Liver (tissue), 9 donors: ENCODE data around the gene MMD2. TPM values are rescaled to one million over a fixed set of nuclear protein-coding genes. Genes with fewer than 3 reads are reported as not detected.

Experiments
- DNase-seq: peaks from one replicate; pipeline ENCODE4 v3.0.0-alpha.2; 2017; ENCODE audit warnings: low spot score
- H3K27ac ChIP-seq, 2 donors: one replicate each; pipeline ENCODE4 v1.7.0; 2013; ENCODE audit warnings: inconsistent platforms in 2 of 2, low read length in 2 of 2, control low read depth in 1 of 2, low read depth in 1 of 2, mild to moderate bottlenecking in 1 of 2
- H3K27me3 ChIP-seq, 4 donors: one replicate each; pipeline versions ENCODE4 v1.6.1 to v1.7.0; 2013; ENCODE audit warnings: low read length in 3 of 4, inconsistent platforms in 1 of 4, mild to moderate bottlenecking in 1 of 4, moderate library complexity in 1 of 4; ENCODE audit not compliant: control insufficient read depth in 4 of 4, insufficient read depth in 4 of 4
- H3K36me3 ChIP-seq, 4 donors: one replicate each; pipeline versions ENCODE4 v1.6.1 to v1.7.0; 2013; ENCODE audit warnings: low read length in 3 of 4, mild to moderate bottlenecking in 3 of 4, low read depth in 1 of 4, moderate library complexity in 1 of 4; ENCODE audit not compliant: control insufficient read depth in 4 of 4, insufficient read depth in 3 of 4
- H3K4me1 ChIP-seq, 4 donors: one replicate each; pipeline versions ENCODE4 v1.6.1 to v1.7.0; 2013; ENCODE audit warnings: low read length in 3 of 4, mild to moderate bottlenecking in 3 of 4, moderate library complexity in 1 of 4; ENCODE audit not compliant: control insufficient read depth in 4 of 4, insufficient read depth in 4 of 4
- H3K4me3 ChIP-seq, 3 donors: one replicate each; pipeline versions ENCODE4 v1.6.1 to v1.7.0; 2013; ENCODE audit warnings: low read length in 3 of 3, control low read depth in 1 of 3, low read depth in 1 of 3, mild to moderate bottlenecking in 1 of 3
- H3K9ac ChIP-seq, 2 donors: one replicate each; pipeline ENCODE4 v1.7.0; 2013; ENCODE audit warnings: low read length in 2 of 2, mild to moderate bottlenecking in 2 of 2, moderate library complexity in 2 of 2, control low read depth in 1 of 2, low read depth in 1 of 2
- H3K9me3 ChIP-seq, 4 donors: one replicate each; pipeline versions ENCODE4 v1.6.1 to v1.7.0; 2013; ENCODE audit warnings: low read length in 3 of 4; ENCODE audit not compliant: control insufficient read depth in 4 of 4
- EGR1 ChIP-seq, 2 donors: IDR thresholded peaks; 2 replicates each; pipeline ENCODE4 v1.6.1; 2016 to 2018; ENCODE audit warnings: antibody characterized with exemption in 2 of 2, low read depth in 2 of 2
- FOXA1 ChIP-seq: IDR thresholded peaks from 2 replicates; pipeline ENCODE4 v1.6.1; 2016; ENCODE audit warnings: antibody characterized with exemption
- FOXA2 ChIP-seq: IDR thresholded peaks from 2 replicates; pipeline ENCODE4 v1.6.1; 2016; ENCODE audit warnings: antibody characterized with exemption
- GABPA ChIP-seq, 2 donors: IDR thresholded peaks in 1 of 2; conservative IDR thresholded peaks in 1 of 2; 2 replicates each; pipeline ENCODE4 v1.6.1; 2016; ENCODE audit warnings: antibody characterized with exemption in 2 of 2, mild to moderate bottlenecking in 1 of 2, moderate library complexity in 1 of 2
- HNF4A ChIP-seq, 2 donors: conservative IDR thresholded peaks; 2 replicates each; pipeline ENCODE4 v1.6.1; 2016; ENCODE audit warnings: antibody characterized with exemption in 2 of 2, mild to moderate bottlenecking in 2 of 2
- HNF4G ChIP-seq: IDR thresholded peaks from 2 replicates; pipeline ENCODE4 v1.6.1; 2016; ENCODE audit warnings: antibody characterized with exemption
- JUND ChIP-seq, 2 donors: IDR thresholded peaks; 2 replicates each; pipeline ENCODE4 v1.6.1; 2016; ENCODE audit warnings: antibody characterized with exemption in 2 of 2
- NR2F2 ChIP-seq: IDR thresholded peaks from 2 replicates; pipeline ENCODE4 v1.6.1; 2016; ENCODE audit warnings: antibody characterized with exemption
- RXRA ChIP-seq, 2 donors: IDR thresholded peaks; 2 replicates each; pipeline ENCODE4 v1.6.1; 2017 to 2018; ENCODE audit warnings: antibody characterized with exemption in 2 of 2, mild to moderate bottlenecking in 1 of 2
- SP1 ChIP-seq: IDR thresholded peaks from 2 replicates; pipeline ENCODE4 v1.6.1; 2018; ENCODE audit warnings: antibody characterized with exemption, mild to moderate bottlenecking
- TAF1 ChIP-seq: conservative IDR thresholded peaks from 2 replicates; pipeline ENCODE4 v1.6.1; 2016; ENCODE audit warnings: antibody characterized with exemption, mild to moderate bottlenecking
- YY1 ChIP-seq: IDR thresholded peaks from 2 replicates; pipeline ENCODE4 v1.6.1; 2016; ENCODE audit warnings: antibody characterized with exemption, mild to moderate bottlenecking
- WGBS: extraction: QIAGEN DNeasy Blood & Tissue Kit; methylation state at CpG from one replicate; pipeline ENCODE4 v1.1.7; 2013; 5-methylcytosine and 5-hydroxymethylcytosine counted together
- polyA plus RNA-seq, 2 donors: library from polyadenylated mRNA; stranded (reverse) in 1 of 2; unstranded in 1 of 2; fragments of 200-250 nt in 1 of 2; fragments of >200 nt in 1 of 2; fragmentation: Nextera tagmentation in 1 of 2; extraction: Ambion mirVana in 1 of 2; gene quantifications; one replicate each; pipeline versions ENCODE4 v1.2.1 to v1.2.3, GENCODE V29; 2013 to 2015
- total RNA-seq, 2 donors: library from RNA; depleted of rRNA; stranded (reverse); fragments of >200 nt; gene quantifications; one replicate each; pipeline ENCODE4 v1.2.3, GENCODE V29; 2014
- TF ChIP-seq, protein P1 (sequence below): IDR thresholded peaks from 2 replicates; pipeline ENCODE4 v1.6.1; 2016; ENCODE audit warnings: antibody characterized with exemption
- TF ChIP-seq, protein P2 (sequence below): IDR thresholded peaks from 2 replicates; pipeline ENCODE4 v1.6.1; 2016; ENCODE audit warnings: antibody characterized with exemption
- TF ChIP-seq, protein P3 (sequence below): IDR thresholded peaks from 2 replicates; pipeline ENCODE4 v1.6.1; 2016; ENCODE audit warnings: antibody characterized with exemption, mild to moderate bottlenecking
- TF ChIP-seq, protein P4 (sequence below): fragments of 150-350 bp; IDR thresholded peaks from 2 replicates; pipeline ENCODE4 v1.5.1; 2017; ENCODE audit warnings: improper control_type of control experiment, low read depth, low read length; ENCODE audit not compliant: missing input control
- TF ChIP-seq, protein P5 (sequence below): IDR thresholded peaks from 2 replicates; pipeline ENCODE4 v1.6.1; 2016; ENCODE audit warnings: antibody characterized with exemption
- donor health status: healthy.
- donor health status: healthy.
- donor health status: healthy.
- donor health status: healthy.
- donor health status: healthy.

MMD2 gene
- total and polyA plus RNA-seq, 4 donors = not detected

DNA sequence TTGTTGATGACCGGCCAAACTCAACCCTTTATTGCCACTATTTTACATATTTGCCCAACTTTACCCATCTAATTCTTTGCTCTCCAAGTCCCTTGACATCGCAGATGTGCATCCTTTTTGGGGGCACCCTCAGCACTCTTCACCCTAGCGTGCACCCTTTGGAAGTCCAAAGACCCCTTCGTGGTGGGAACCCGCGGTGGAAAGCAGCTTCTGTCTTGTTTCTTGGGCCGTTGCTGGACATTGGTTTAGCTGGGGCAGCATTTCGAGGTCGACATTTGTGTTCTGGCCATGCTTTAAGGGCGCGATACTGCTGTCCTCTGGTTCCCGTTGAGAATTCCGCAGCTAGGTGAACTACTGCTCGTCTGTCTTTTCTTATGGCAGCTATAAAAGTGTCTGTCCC, 96.8 kb downstream of the MMD2 start:
- Histone ChIP-seq H3K27ac (no peak overlapping the region), H3K4me1 (peaks cover 0 to 4% (median 0%) of the 10 kb centered on the region in 4 donors), H3K4me3 (peak overlapping the region in 1 of 3 donors; percentile 31), H3K9me3 (peaks cover 0 to 9% (median 4%) of the 10 kb centered on the region in 4 donors), H3K27me3 (peaks cover 0 to 5% (median 0%) of the 10 kb centered on the region in 4 donors), H3K36me3 (no peaks in the 10 kb centered on the region), H3K9ac (no peak overlapping the region)
- no peak for DNase-seq
- TF ChIP-seq HNF4A (conservative IDR thresholded peaks at IDR 0.05) = no peak
- TF ChIP-seq, protein P1, sequence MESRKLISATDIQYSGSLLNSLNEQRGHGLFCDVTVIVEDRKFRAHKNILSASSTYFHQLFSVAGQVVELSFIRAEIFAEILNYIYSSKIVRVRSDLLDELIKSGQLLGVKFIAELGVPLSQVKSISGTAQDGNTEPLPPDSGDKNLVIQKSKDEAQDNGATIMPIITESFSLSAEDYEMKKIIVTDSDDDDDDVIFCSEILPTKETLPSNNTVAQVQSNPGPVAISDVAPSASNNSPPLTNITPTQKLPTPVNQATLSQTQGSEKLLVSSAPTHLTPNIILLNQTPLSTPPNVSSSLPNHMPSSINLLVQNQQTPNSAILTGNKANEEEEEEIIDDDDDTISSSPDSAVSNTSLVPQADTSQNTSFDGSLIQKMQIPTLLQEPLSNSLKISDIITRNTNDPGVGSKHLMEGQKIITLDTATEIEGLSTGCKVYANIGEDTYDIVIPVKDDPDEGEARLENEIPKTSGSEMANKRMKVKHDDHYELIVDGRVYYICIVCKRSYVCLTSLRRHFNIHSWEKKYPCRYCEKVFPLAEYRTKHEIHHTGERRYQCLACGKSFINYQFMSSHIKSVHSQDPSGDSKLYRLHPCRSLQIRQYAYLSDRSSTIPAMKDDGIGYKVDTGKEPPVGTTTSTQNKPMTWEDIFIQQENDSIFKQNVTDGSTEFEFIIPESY = no peak
- no peak for TF ChIP-seq TAF1
- TF ChIP-seq, protein P2, sequence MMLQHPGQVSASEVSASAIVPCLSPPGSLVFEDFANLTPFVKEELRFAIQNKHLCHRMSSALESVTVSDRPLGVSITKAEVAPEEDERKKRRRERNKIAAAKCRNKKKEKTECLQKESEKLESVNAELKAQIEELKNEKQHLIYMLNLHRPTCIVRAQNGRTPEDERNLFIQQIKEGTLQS = no peak
- TF ChIP-seq, protein P3, sequence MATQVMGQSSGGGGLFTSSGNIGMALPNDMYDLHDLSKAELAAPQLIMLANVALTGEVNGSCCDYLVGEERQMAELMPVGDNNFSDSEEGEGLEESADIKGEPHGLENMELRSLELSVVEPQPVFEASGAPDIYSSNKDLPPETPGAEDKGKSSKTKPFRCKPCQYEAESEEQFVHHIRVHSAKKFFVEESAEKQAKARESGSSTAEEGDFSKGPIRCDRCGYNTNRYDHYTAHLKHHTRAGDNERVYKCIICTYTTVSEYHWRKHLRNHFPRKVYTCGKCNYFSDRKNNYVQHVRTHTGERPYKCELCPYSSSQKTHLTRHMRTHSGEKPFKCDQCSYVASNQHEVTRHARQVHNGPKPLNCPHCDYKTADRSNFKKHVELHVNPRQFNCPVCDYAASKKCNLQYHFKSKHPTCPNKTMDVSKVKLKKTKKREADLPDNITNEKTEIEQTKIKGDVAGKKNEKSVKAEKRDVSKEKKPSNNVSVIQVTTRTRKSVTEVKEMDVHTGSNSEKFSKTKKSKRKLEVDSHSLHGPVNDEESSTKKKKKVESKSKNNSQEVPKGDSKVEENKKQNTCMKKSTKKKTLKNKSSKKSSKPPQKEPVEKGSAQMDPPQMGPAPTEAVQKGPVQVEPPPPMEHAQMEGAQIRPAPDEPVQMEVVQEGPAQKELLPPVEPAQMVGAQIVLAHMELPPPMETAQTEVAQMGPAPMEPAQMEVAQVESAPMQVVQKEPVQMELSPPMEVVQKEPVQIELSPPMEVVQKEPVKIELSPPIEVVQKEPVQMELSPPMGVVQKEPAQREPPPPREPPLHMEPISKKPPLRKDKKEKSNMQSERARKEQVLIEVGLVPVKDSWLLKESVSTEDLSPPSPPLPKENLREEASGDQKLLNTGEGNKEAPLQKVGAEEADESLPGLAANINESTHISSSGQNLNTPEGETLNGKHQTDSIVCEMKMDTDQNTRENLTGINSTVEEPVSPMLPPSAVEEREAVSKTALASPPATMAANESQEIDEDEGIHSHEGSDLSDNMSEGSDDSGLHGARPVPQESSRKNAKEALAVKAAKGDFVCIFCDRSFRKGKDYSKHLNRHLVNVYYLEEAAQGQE = no peak
- no peak for TF ChIP-seq EGR1 (IDR thresholded peaks at IDR 0.05; ENCODE audit: low read depth in 2 of 2)
- 81% methylated on average over 14 of the region's 14 CpGs for WGBS

DNA sequence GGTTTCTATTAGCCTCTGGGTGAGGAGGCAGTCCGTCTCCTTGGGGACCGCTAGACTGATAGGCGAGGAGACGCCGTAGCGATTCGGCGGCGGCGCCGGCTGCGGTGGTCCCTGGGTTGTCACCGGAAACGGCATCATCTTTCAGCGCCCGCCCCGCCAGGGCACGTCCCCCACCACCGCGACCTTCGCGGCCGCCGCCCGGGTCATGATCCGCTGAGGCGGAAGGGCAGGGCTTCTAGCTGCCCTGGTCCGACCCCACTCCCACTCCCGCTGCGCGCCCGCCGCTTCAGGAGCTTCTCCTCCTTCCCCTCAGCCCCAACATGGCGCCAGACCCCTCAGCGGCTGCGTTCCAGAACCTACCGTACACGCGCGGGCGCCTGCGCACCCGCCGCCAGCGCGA, 97.3 kb downstream of the MMD2 start, which contains the start of gene PAPOLB:
TSS of gene PAPOLB (minus strand) at position 358 of the 400 bp plus-strand sequence. CDS start at position 138, 220 bp downstream.
- WGBS = 18% methylated on average over 46 of the region's 46 CpGs
- Histone ChIP-seq H3K9me3 (peaks cover 0 to 9% (median 3%) of the 10 kb centered on the region in 4 donors), H3K9ac (no peak within 1 kb of the TSS), H3K36me3 (no peaks in the 10 kb centered on the region), H3K27ac (no peak within 1 kb of the TSS), H3K4me3 (peak within 1 kb of the TSS in 1 of 3 donors; percentile 31), H3K4me1 (peaks cover 0 to 4% (median 0%) of the 10 kb centered on the region in 4 donors), H3K27me3 (peaks cover 0 to 5% (median 0%) of the 10 kb centered on the region in 4 donors)
- TF ChIP-seq YY1 (no peak), GABPA (IDR thresholded peaks at IDR 0.05 in 1 of 2, conservative IDR thresholded peaks at IDR 0.05 in 1 of 2) (no peak), HNF4G (no peak), NR2F2 (no peak), SP1 (no peak), EGR1 (IDR thresholded peaks at IDR 0.05; ENCODE audit: low read depth in 2 of 2) (no peak), HNF4A (conservative IDR thresholded peaks at IDR 0.05) (no peak), FOXA2 (no peak), JUND (IDR thresholded peaks at IDR 0.05) (no peak), TAF1 (no peak), FOXA1 (no peak), RXRA (IDR thresholded peaks at IDR 0.05) (no peak)
- TF ChIP-seq, protein P4, sequence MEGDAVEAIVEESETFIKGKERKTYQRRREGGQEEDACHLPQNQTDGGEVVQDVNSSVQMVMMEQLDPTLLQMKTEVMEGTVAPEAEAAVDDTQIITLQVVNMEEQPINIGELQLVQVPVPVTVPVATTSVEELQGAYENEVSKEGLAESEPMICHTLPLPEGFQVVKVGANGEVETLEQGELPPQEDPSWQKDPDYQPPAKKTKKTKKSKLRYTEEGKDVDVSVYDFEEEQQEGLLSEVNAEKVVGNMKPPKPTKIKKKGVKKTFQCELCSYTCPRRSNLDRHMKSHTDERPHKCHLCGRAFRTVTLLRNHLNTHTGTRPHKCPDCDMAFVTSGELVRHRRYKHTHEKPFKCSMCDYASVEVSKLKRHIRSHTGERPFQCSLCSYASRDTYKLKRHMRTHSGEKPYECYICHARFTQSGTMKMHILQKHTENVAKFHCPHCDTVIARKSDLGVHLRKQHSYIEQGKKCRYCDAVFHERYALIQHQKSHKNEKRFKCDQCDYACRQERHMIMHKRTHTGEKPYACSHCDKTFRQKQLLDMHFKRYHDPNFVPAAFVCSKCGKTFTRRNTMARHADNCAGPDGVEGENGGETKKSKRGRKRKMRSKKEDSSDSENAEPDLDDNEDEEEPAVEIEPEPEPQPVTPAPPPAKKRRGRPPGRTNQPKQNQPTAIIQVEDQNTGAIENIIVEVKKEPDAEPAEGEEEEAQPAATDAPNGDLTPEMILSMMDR = no peak
- TF ChIP-seq, protein P5, sequence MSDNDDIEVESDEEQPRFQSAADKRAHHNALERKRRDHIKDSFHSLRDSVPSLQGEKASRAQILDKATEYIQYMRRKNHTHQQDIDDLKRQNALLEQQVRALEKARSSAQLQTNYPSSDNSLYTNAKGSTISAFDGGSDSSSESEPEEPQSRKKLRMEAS = no peak
- TF ChIP-seq, protein P2 = no peak
- TF ChIP-seq, protein P1 = no peak
- TF ChIP-seq, protein P3 = no peak
- DNase-seq = no peak
